Mucosa of stomach (tissue), 1 donor: ENCODE data around the gene ABHD4.
"Not testable (repeated sequence)": the region's sequence is repeated elsewhere in the genome, so short reads cannot be mapped to it uniquely, and the experiment has no call there.

Experiments used
- H3K27me3 ChIP-seq: one replicate; pipeline ENCODE4 v1.7.0; 2013; ENCODE audit warnings: mild to moderate bottlenecking, low read length; ENCODE audit not compliant: control insufficient read depth, insufficient read depth
- H3K36me3 ChIP-seq: one replicate; pipeline ENCODE4 v1.7.0; 2013; ENCODE audit warnings: low read length; ENCODE audit not compliant: control insufficient read depth, insufficient read depth
- H3K4me1 ChIP-seq: one replicate; pipeline ENCODE4 v1.7.0; 2013; ENCODE audit warnings: mild to moderate bottlenecking, low read length; ENCODE audit not compliant: control insufficient read depth, insufficient read depth
- H3K4me3 ChIP-seq: one replicate; pipeline ENCODE4 v1.7.0; 2013; ENCODE audit warnings: low read length
- H3K9ac ChIP-seq: one replicate; pipeline ENCODE4 v1.7.0; 2013; ENCODE audit warnings: mild to moderate bottlenecking, low read length, moderate library complexity
- H3K9me3 ChIP-seq: one replicate; pipeline ENCODE4 v1.7.0; 2013; ENCODE audit warnings: mild to moderate bottlenecking, low read length, moderate library complexity; ENCODE audit not compliant: control insufficient read depth
- donor health status: Pancreatic carcinoma.

ABHD4 gene

DNA sequence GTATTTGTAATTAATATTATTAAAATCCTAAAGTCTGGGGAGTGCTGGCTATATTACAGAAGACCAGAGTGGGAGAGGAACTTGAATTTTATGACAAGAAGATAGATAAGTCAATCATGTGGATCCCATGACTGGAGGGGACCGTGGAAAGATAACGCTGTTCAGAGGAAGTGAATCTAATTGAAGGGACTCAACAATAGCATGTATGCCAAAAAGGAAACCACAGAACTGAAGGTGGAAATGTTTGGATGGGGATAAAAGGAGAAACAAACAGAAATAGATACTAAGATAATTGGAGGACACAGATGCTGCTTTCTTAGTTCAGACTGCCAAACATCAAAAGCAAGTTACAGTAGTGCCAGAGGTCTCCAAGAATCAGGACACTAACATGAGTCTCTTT is 24.9 kb downstream of the ABHD4 start:
- Histone ChIP-seq H3K4me3 (no peak overlapping the region), H3K4me1 (no peaks in the 10 kb centered on the region), H3K9ac (no peak overlapping the region), H3K27me3 (no peaks in the 10 kb centered on the region), H3K36me3 (no peaks in the 10 kb centered on the region), H3K9me3 (no peaks in the 10 kb centered on the region)

DNA sequence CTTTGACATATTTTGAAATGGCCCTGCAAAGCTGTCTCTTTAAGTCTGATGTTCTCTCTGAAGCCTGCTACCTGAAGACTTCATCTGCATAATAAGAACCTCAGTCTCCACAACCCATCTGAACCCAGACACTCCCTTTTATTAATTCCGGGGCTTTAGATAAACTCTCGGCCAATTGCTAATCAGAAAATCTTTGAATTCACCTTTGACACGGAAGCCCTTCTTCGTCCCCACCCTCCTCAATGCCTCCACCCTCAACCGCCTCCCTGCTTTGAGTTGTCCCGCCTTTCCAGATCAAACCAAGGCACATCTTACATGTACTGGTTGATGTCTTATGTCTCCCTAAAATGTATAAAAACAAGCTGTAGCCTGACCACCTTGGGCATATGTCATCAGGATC is 28.5 kb downstream of the ABHD4 start:
- Histone ChIP-seq H3K4me3 (no peak overlapping the region), H3K27me3 (no peaks in the 10 kb centered on the region), H3K9me3 (no peaks in the 10 kb centered on the region), H3K9ac (no peak overlapping the region), H3K4me1 (no peaks in the 10 kb centered on the region), H3K36me3 (no peaks in the 10 kb centered on the region)

DNA sequence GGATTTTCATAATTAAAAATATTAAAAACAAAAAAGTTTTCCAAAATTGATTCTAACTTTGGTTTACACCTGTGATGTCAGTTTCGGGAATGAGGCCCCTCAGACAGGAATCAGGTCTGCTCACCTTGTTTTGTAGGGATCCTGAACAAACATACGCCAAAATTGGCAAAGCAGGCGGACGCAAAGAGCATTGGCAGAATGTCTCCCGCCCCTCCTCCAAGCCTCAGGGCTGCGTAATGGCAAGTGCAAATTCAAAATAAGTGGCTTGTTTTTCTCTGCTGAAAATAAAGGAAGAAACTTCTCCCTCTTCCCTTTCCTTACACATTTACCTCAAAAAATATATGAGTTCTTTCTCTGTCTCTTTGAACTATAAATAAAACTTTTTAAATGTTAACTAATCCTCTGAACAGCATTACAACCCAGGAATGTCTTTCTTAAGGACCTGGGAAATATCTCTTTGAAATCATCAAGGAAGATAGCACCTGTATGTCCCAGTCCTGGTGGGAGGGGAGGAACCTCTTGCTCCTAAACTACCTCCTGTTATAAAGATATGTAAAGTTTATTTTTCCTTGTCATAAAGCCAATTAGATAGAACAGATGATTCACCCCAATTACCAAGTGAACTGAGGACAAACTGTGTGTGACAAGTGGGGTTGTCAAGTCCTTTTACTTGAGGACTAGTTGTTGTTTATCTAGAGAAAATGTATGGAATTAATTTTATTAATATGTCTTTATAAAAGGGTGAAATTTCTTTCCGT is 29.6 kb downstream of the ABHD4 start:
- Histone ChIP-seq H3K9ac (no peak overlapping the region), H3K4me1 (no peaks in the 10 kb centered on the region), H3K27me3 (no peaks in the 10 kb centered on the region), H3K36me3 (no peaks in the 10 kb centered on the region), H3K4me3 (no peak overlapping the region), H3K9me3 (no peaks in the 10 kb centered on the region)

DNA sequence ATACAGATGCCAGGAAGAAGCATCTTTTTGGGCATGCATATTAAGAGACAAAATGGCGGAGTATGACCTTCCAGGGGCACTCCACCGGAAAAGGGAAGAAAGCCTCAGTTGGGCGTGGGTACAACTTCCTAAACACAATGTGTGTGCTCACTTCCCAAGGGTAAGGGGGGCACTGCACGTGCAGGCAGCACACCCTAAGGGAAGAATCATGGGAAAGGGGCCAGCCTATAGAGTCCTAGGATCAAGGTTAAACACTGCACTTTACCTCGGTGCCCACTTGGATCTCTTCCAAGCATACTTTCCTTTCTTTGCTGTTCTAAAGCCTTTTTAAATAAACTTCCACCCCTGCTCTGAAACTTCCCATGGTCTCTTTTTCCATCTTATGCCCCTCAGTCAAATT is 31.3 kb downstream of the ABHD4 start:
- H3K4me1 ChIP-seq, result no peaks in the 10 kb centered on the region

DNA sequence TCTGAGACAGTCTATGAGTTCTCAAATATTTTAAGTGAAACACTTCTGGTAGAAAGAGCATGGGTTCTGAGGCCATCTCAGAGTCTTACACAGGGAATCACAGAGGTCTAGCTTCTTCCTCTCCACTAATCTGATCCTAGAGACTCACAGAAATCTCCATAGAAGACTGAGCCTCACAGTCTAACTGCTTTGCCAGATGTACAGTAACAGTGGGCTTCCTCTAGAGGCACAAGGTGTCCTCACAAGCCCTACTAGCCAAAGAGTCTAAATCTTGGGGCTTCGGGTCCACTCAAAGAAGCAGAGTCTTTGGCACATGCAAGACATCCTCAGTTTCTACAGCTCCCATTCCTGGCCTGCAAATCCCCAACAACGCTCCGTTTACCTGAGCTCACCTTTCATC is 32.0 kb downstream of the ABHD4 start:
- H3K4me3 ChIP-seq, result no peak overlapping the region
- H3K9ac ChIP-seq, result no peak overlapping the region
- H3K27me3 ChIP-seq, result no peaks in the 10 kb centered on the region
- H3K36me3 ChIP-seq, result no peaks in the 10 kb centered on the region
- no peaks in the 10 kb centered on the region for H3K4me1 ChIP-seq
- H3K9me3 ChIP-seq, result no peaks in the 10 kb centered on the region

More for the DNA sequence above, 31.3 kb downstream of the ABHD4 start:
- Histone ChIP-seq H3K9me3 (no peaks in the 10 kb centered on the region), H3K27me3 (no peaks in the 10 kb centered on the region), H3K9ac (no peak overlapping the region), H3K4me3 (no peak overlapping the region), H3K36me3 (no peaks in the 10 kb centered on the region)

DNA sequence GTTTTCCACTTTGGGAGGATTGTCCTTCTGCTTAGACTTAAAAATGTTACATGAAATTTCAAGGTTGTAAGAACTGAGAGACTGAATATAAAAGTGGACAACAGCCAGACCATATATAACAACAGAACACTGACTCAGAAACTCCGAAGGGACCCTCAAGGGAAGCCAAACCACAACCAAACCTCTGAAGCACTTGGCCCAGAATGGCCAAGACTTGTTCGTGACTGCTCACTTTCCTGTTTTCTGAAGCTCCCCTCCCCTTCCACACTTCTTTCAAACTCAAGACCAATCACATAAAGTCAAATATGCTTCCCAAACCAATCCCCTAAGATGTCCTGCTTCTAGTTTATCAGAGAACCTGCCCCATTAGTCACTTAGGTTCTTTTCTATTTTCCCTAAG is 32.4 kb downstream of the ABHD4 start:
- no peaks in the 10 kb centered on the region for H3K4me1 ChIP-seq
- no peaks in the 10 kb centered on the region for H3K36me3 ChIP-seq
- H3K27me3 ChIP-seq, result no peaks in the 10 kb centered on the region
- H3K4me3 ChIP-seq, result no peak overlapping the region
- H3K9me3 ChIP-seq, result no peaks in the 10 kb centered on the region
- H3K9ac ChIP-seq, result no peak overlapping the region

DNA sequence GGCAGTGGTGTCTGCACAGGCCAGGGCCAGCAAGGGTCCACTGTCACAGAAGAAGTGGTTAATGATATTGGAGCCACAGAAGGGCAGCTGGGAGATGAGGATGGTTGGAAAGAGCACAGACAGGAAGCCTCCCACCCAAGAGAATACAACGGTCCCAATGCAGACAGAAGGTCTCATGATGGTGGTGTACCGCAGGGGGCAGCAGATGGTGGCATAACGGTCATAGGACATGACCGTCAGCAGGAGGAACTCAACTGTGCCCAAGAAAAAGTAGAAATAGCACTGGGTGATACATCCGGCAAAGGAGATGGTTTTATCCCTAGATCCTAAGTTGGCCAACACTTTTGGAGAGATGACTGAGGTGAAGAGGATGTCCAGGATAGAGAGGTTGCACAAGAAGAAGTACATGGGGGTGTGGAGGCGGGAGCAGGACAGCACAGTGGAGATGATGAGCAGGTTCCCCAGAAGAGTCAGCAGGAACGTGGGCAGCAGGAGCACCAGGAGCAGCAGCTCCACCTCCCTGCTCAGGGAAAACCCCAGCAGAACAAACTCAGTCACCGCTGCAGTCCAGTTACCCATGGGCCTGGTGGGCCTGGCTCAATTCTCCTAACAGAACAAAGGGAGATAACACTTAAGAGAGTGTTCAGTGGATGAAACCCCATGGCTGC is 36.3 kb downstream of the ABHD4 start:
- H3K4me3 ChIP-seq, result no peak overlapping the region
- H3K4me1 ChIP-seq, result no peaks in the 10 kb centered on the region
- H3K9ac ChIP-seq, result no peak overlapping the region
- no peaks in the 10 kb centered on the region for H3K36me3 ChIP-seq
- no peaks in the 10 kb centered on the region for H3K27me3 ChIP-seq
- no peaks in the 10 kb centered on the region for H3K9me3 ChIP-seq

DNA sequence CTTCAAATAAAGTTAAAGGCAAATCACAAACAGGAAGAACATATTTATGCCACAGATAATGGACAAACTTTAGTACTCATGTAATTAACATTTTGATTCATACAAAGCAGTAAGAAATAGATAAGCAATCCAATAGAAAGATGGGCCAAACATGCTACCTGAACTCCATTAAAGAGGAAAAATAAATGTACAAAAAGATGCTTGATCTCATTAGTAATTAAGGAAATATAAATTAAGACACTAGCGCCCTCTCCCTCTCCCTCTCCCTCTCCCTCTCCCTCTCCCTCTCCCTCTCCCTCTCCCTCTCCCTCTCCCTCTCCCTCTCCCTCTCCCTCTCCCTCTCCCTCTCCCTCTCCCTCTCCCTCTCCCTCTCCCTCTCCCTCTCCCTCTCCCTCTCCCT is 37.9 kb downstream of the ABHD4 start:
- not testable (repeated sequence) for H3K9me3 ChIP-seq, H3K36me3 ChIP-seq, H3K27me3 ChIP-seq, H3K4me3 ChIP-seq, H3K4me1 ChIP-seq, H3K9ac ChIP-seq

DNA sequence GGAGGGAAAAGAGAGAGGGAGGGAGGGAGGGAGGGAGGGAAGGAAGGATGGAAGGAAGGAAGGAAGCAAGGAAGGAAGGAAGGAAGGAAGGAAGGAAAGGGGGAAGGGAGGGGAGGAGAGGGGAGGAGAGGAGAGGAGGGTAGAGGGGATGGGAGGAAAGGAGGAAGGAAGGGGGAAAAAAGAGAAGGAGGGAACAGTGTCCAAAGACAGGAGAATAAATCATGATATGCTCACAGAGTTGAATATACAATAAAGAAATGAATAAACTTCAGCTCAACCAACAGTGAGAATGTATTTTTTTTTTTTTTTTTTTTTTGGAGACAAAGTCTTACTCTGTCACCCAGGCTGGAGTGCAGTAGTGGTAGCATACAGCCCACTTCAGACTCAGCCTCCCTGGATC is 42.1 kb downstream of the ABHD4 start:
- H3K27me3 ChIP-seq, result no peaks in the 10 kb centered on the region
- H3K9ac ChIP-seq, result no peak overlapping the region
- peaks cover 6% of the 10 kb centered on the region for H3K4me1 ChIP-seq
- no peak overlapping the region for H3K4me3 ChIP-seq
- H3K36me3 ChIP-seq, result no peaks in the 10 kb centered on the region
- no peaks in the 10 kb centered on the region for H3K9me3 ChIP-seq

DNA sequence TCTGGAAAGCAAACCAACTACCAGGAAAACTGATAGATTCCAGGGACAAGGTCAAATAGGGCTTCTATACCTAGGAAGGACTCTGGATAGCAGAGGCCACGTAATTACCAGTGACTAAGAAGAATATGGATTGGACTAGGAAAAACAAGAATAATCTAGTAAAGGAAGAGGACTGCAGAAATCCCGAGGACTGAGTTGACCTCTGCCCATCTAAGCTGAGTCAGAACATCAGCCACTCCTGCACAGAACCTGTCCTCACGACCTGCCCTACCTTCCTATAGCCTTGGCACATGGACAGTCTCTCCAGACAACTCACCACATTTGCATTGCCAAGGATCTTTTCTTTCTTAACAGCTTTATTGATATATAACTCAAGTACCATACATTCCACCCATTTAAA is 43.7 kb downstream of the ABHD4 start:
- Histone ChIP-seq H3K4me1 (peaks cover 6% of the 10 kb centered on the region), H3K9me3 (no peaks in the 10 kb centered on the region), H3K9ac (no peak overlapping the region), H3K36me3 (no peaks in the 10 kb centered on the region), H3K4me3 (no peak overlapping the region), H3K27me3 (no peaks in the 10 kb centered on the region)

DNA sequence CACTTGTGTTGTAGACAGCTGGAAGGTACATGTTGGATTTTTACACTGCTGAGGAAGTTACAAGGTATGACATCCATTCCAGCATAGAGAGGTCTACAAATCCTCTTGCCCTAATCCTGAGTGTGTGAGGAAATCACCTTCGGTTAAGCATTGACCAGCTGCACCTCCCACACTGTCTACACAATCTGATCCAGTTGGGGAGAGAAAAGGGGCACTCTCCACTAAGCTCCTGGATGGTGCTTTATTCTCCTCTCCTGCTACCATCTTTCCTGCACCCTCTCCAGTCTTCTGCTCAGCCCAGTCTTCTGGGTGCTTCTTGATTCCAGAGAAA is 46.2 kb downstream of the ABHD4 start, which contains the start of gene OR6J1:
TSS of gene OR6J1 (minus strand) at position 48 of the 331 bp plus-strand sequence. CDS start 9,541 bp downstream, outside the sequence.
- no peaks in the 10 kb centered on the region for H3K36me3 ChIP-seq
- H3K4me3 ChIP-seq, result no peak within 1 kb of the TSS
- H3K9ac ChIP-seq, result no peak within 1 kb of the TSS
- no peaks in the 10 kb centered on the region for H3K27me3 ChIP-seq
- H3K4me1 ChIP-seq, result peaks cover 6% of the 10 kb centered on the region
- no peaks in the 10 kb centered on the region for H3K9me3 ChIP-seq

DNA sequence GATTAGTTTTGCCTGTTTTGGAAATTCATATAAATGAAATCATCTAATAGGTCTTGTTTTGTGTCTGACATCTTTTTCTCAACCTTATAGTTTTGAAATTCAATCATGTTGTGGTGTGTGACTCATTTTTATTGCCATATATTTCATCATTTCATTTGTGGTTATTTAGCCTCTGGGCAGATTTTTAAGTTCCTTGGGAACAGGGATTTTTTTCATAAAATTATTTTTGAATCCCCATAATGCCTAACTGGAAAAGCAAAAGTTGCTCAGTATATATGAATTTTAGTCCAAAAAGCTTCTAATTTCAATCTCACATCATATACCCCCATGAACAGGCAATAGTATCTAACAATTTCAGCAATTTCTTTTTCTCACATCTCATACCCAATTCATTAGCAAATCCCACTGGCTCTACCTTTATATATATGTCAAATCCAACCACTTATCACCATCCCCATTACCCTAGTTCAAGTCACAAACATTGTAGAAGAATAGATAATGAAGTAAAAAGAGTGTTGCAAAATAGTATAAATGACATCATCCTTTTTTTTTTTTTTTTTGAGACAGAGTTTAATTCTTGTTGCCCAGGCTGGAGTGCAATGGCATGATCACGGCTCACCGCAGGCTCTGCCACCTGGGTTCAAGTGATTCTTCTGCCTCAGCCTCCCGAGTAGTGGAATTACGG is 48.6 kb downstream of the ABHD4 start:
- Histone ChIP-seq H3K36me3 (no peaks in the 10 kb centered on the region), H3K27me3 (no peaks in the 10 kb centered on the region), H3K9ac (no peak overlapping the region), H3K4me3 (no peak overlapping the region), H3K9me3 (no peaks in the 10 kb centered on the region), H3K4me1 (peaks cover 6% of the 10 kb centered on the region)
